Natural killer cell (primary cell): ENCODE results near the gene GNG8. TPM values are rescaled to one million over a fixed set of nuclear protein-coding genes. Genes with fewer than 3 reads are reported as not detected.

Experiments used
- ATAC-seq, 3 donors: fragments of 150-1000 bp in 2 of 3; fragments of 200-7000 bp in 1 of 3; cut with Tn5 transposase; 1 replicate in 1 of 3; 2 replicates in 2 of 3; pipeline ENCODE4 v1.10.0; 2021; ENCODE audit warnings: mild to moderate bottlenecking in 2 of 3, moderate library complexity in 2 of 3
- DNase-seq, 2 donors: peaks; one replicate each; pipeline versions ENCODE4 v3.0.0 to v3.0.0-alpha.2; 2013 to 2021; ENCODE audit warnings: mixed read lengths in 1 of 2
- H3K27ac ChIP-seq: one replicate; pipeline ENCODE4 v1.5.1; 2013; ENCODE audit warnings: mild to moderate bottlenecking, low read length
- H3K27me3 ChIP-seq: one replicate; pipeline ENCODE4 v1.6.1; 2013; ENCODE audit warnings: low read length; ENCODE audit not compliant: control insufficient read depth, insufficient read depth
- H3K36me3 ChIP-seq: one replicate; pipeline ENCODE4 v1.6.1; 2013; ENCODE audit warnings: low read length; ENCODE audit not compliant: control insufficient read depth, insufficient read depth
- H3K4me1 ChIP-seq: one replicate; pipeline ENCODE4 v1.6.1; 2013; ENCODE audit warnings: low read length; ENCODE audit not compliant: control insufficient read depth, insufficient read depth
- H3K4me3 ChIP-seq: one replicate; pipeline ENCODE4 v1.5.1; 2013; ENCODE audit warnings: low read length
- H3K9me3 ChIP-seq: one replicate; pipeline ENCODE4 v1.6.1; 2013; ENCODE audit warnings: low read length; ENCODE audit not compliant: control insufficient read depth, insufficient read depth
- H3K27ac Mint-ChIP-seq, 2 donors: one replicate each; pipeline ENCODE4 v1.8.0; 2022; ENCODE audit warnings: mild to moderate bottlenecking in 2 of 2, mixed read lengths in 2 of 2, moderate library complexity in 1 of 2
- H3K27me3 Mint-ChIP-seq, 2 donors: one replicate each; pipeline ENCODE4 v1.8.0; 2022; ENCODE audit warnings: low read depth in 2 of 2, mixed read lengths in 2 of 2
- H3K36me3 Mint-ChIP-seq: one replicate; pipeline ENCODE4 v1.8.0; 2022; ENCODE audit warnings: mixed read lengths
- H3K4me1 Mint-ChIP-seq, 2 donors: one replicate each; pipeline ENCODE4 v1.8.0; 2022; ENCODE audit warnings: mixed read lengths in 2 of 2
- H3K4me3 Mint-ChIP-seq: one replicate; pipeline ENCODE4 v1.8.0; 2022; ENCODE audit warnings: mild to moderate bottlenecking, moderate library complexity, mixed read lengths
- H3K9me3 Mint-ChIP-seq, 2 donors: one replicate each; pipeline ENCODE4 v1.8.0; 2022; ENCODE audit warnings: mixed read lengths in 2 of 2
- CTCF ChIP-seq: fragments of 200-600 bp; IDR thresholded peaks from one replicate; pipeline ENCODE4 v1.8.0; 2022; ENCODE audit warnings: antibody characterized with exemption
- WGBS: methylation state at CpG from one replicate; pipeline ENCODE4 v1.1.7; 2013; ENCODE audit warnings: missing lambda C conversion rate; ENCODE audit not compliant: insufficient coverage; 5-methylcytosine and 5-hydroxymethylcytosine counted together
- intact Hi-C: fragments of 100-400 bp; cut with micrococcal nuclease; formaldehyde crosslinking; loops from one replicate; pipeline ENCODE4 v1.14.2; 2022
- total RNA-seq, 4 donors: library from RNA; stranded (reverse); fragments of 120-200 nt in 1 of 4; gene quantifications; one replicate each; pipeline versions ENCODE4 v1.2.3 to v1.2.4, GENCODE V29; 2013 to 2022

GNG8 gene
- total RNA-seq, 3 donors from 2014 or later (not counting 1 experiment from before 2014, with no cell fraction given), result not detected

GRCh38 chr19:46634656-46635218, 1.3 kb downstream of the GNG8 start:
- Mint-ChIP-seq H3K4me1 (peaks cover 0 to 12% of the 10 kb centered on the region in 2 donors), H3K9me3 (no peaks in the 10 kb centered on the region), H3K27me3 (peaks cover 17 to 27% of the 10 kb centered on the region in 2 donors), H3K4me3 (peak overlapping the region; percentile 41), H3K27ac (no peak overlapping the region), H3K36me3 (no peaks in the 10 kb centered on the region)
- no peak overlapping the region for H3K4me3 ChIP-seq
- WGBS, result 7% methylated on average over 23 of the region's 23 CpGs
- intact Hi-C loops, result loop anchor here (1.0 kb wide), 1 partner anchor 27 kb away; the partner anchor contains the start of gene DACT3
- H3K27me3 ChIP-seq, result peaks cover 26% of the 10 kb centered on the region
- DNase-seq, result no peak
- ATAC-seq, result no peak
- H3K4me1 ChIP-seq, result peaks cover 41% of the 10 kb centered on the region
- no peak overlapping the region for H3K27ac ChIP-seq
- H3K36me3 ChIP-seq, result no peaks in the 10 kb centered on the region
- H3K9me3 ChIP-seq, result no peaks in the 10 kb centered on the region
- TF ChIP-seq CTCF, result no peak

GRCh38 chr19:46634045-46634655, 1.9 kb downstream of the GNG8 start:
- Histone ChIP-seq H3K4me3 (peak overlapping the region; percentile 11), H3K27me3 (peaks cover 24% of the 10 kb centered on the region), H3K9me3 (no peaks in the 10 kb centered on the region), H3K27ac (no peak overlapping the region), H3K4me1 (peaks cover 35% of the 10 kb centered on the region), H3K36me3 (no peaks in the 10 kb centered on the region)
- TF ChIP-seq CTCF, result no peak
- H3K27me3 Mint-ChIP-seq, result peaks cover 17 to 27% of the 10 kb centered on the region in 2 donors
- ATAC-seq (peak; percentile 72 to 85 (median 72)), DNase-seq (peak; percentile 75 to 97)
- WGBS, result under 1% methylated on average over 35 of the region's 38 CpGs
- no peaks in the 10 kb centered on the region for H3K9me3 Mint-ChIP-seq
- H3K4me3 Mint-ChIP-seq, result peak overlapping the region; percentile 61
- peaks cover 0 to 12% of the 10 kb centered on the region in 2 donors for H3K4me1 Mint-ChIP-seq
- peak overlapping the region; percentile 35 to 57 for H3K27ac Mint-ChIP-seq
- no peaks in the 10 kb centered on the region for H3K36me3 Mint-ChIP-seq
- intact Hi-C loops, result loop anchor here (1.0 kb wide), 1 partner anchor 27 kb away; the partner anchor contains the start of gene DACT3

- Mint-ChIP-seq H3K27ac (peak overlapping the region; percentile 35 to 57), H3K36me3 (no peaks in the 10 kb centered on the region), H3K4me3 (peak overlapping the region; percentile 29), H3K27me3 (peaks cover 17 to 27% of the 10 kb centered on the region in 2 donors), H3K9me3 (no peaks in the 10 kb centered on the region), H3K4me1 (peaks cover 0 to 12% of the 10 kb centered on the region in 2 donors)
- H3K9me3 ChIP-seq, result no peaks in the 10 kb centered on the region
- no peak overlapping the region for H3K27ac ChIP-seq
- TF ChIP-seq CTCF, result no peak
- DNase-seq (no peak), ATAC-seq (no peak)
- peaks cover 25% of the 10 kb centered on the region for H3K4me1 ChIP-seq
- 90% methylated on average over 3 of the region's 3 CpGs for WGBS
- H3K36me3 ChIP-seq, result no peaks in the 10 kb centered on the region
- intact Hi-C loops, result no loop called here
- H3K27me3 ChIP-seq, result peaks cover 23% of the 10 kb centered on the region
- no peak overlapping the region for H3K4me3 ChIP-seq
Observed at GRCh38 chr19:46633130-46633529, 2.9 kb downstream of the GNG8 start.
